ENCODE measurements around the gene EVI5L.

GRCh38 chr19:7881910-7882309 is 51.9 kb downstream of the EVI5L start:
- no peak for TF ChIP-seq CTCF (IDR thresholded peaks at IDR 0.05)
- no peak for TF ChIP-seq POLR2A (IDR thresholded peaks at IDR 0.05)
